Measurements from ENCODE around the gene FRZB.

GRCh38 chr2:182883451-182883850 is 17.0 kb upstream of the FRZB start:
- TF ChIP-seq CTCF (IDR thresholded peaks at IDR 0.05; ENCODE audit: low read length) = no peak
- TF ChIP-seq EZH2 (IDR thresholded peaks at IDR 0.05; ENCODE audit: borderline replicate concordance, low read length) = no peak

Data from OCI-LY1 (cell line).